ENCODE measurements around the gene DLG1.

The DLG1 gene

DNA sequence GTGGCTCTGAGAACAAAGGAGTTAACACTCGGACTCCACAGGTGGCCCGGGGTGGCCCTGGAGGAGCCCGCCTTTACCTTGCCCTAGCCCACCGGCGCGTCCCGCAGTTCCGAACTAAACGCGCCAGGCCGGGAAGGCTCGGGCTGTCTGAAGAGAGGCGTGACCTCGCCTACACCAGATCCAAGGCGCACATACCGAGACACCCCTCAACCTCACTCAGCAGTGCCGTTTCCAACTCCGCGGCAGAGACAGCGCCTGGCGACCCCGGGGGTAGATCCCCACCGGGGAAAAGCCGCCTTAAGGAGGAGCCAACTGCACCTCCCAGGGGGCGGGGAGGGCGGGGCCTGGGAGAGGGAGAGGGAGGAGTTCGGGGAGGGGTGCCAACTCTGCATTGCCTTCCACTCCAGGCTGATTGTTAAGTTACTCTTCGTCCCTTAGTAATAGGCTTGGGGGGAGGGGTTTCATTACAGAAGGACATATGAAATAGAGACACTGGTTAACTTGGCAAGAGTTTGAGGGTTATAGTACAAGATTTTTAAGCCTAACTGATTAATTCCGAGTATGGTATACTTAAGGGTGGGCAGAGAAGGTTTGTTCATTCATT is at the start of gene DLG1:
Gene DLG1, minus strand, starts transcription at position 272 of the 604 bp plus-strand sequence. CDS start 1,408 bp downstream, outside the sequence.
- peak; percentile 85 to 92 for DNase-seq

DNA sequence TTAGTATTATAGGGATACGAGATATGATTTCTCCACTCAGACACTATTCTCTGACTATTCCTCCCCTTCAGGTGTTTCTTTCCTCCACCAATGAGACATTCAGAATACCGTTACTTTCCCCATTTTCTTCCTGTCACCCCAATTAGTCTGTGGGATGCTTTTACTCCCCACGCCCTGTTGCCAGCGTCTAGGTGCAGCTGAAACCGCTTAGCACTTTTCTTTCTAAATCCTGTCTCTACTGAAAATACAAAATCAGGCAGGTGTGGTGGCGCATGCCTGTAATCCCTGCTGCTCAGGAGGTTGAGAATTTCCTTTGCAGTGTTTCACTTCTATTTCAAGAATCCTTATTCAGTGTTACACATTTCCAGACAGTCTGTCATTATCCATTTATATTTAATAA is 49.6 kb upstream of the DLG1 start:
- DNase-seq, result no peak

DNA sequence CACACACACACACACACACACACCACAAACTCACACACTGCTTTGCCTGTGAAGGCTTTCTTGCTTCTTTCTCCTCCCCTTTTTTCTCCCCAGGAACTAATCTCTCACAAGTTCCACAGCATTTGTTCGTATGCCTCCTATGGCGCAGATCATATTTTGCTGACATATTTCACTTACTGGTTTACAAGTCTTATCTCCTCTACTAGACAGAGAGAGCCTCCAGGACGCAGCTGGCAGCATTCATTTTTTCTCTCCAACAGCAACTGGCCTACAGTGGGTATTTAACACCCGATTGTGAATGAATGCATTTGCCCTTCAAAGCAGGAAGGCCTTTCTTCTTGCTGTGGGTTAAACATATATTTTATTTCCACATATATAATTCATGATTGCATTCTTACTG is 47.0 kb upstream of the DLG1 start:
- no peak for DNase-seq

DNA sequence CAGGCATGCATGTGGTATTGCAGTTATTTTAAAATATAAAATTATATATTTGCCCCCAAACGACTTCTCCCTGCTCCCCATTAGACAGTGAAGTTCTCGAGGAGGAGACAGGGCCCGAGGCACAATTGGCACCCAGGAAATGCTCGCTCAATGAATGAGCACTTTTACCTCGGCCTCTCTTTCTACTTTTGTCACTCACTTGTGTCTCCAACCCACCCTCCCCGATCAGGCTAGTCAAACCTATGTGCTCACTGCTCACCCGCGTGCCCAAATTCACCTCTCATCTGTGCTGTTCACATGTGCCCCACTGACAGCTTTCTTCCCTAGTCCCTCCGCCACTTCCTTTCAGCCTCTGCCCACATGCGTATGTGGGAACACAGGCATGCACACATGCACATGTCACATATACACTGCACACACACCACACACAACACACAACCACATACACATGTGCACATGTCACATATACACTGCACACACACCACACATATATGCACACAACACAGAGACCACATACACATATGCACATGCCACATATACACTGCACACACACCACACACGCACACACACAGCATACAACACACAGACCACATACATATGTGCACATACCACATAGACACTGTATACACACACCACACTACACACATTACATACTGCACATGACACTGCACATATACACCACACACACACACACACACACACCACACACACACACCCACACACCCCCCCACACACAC is 46.3 kb upstream of the DLG1 start:
- DNase-seq, result no peak

DNA sequence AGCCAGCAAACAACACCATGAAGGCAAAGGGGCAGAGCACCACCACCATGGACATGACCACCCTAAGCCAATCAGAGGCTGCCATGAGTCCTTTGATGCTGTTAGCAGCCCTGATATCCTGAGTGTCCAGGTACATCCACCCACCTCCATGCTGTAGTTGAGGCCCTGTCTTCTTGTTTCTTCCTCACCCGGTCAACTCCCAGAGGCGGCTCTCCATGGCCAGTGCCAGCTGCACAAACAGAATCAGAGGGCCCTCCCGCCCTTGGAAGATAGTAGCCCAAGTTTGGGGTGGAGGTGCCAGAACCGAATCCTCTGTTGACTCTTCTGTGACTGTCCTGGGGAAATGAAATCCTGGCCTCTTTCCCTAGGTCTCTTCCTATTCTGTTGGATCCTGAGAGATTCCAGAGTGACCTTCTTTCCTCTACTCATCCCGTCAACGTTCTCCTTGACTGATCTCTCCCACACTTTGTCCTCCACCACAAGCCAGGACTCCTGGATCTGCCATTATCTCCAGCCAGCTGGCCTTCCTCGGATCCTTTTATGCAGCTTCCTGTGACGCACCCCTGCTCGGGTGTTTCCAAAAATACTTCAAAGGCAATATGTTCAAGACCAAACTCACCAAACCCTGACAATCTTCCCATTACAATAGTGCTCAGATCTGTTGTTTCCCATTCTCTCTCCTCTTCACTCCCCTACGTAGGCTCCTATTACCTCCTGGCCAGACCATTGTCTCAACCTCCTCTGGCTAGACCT is 45.4 kb upstream of the DLG1 start:
- no peak for DNase-seq

DNA sequence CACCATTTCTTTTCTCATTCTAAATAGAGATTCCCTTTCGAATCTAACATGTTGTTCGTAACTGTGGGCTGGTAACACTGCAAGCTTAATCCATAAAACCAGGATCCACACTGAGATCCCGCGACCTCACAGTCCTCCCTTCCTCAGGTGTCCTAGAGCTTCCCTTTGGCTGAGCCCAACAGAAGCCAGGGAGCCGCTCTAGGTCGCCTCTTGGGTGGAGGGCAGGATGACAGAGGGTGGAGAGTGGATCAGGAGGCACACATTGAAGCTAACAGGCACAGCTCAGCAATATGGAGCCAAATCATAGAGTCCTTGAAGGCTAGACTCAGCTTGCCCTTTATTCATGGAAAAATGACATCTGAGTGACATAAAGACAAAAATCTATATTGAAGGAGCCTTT is 44.7 kb upstream of the DLG1 start:
- DNase-seq, result no peak

DNA sequence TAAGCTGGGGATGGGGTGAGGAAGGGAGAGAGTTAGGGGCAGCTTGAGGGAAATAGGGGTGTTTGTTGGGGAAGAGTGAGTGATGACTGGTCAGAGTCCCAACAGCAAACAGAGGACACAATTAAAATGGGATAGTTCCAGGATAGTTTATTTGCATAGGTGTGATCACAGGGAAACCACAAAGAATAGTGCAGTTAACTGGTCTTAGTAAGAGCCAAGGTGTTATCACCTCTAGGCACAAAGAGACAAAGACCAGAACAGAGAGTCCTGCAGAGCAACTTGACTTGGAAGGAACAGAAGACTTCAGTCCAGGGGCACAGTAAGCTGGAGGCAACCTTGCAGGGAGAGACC is 42.1 kb upstream of the DLG1 start:
- no peak for DNase-seq

DNA sequence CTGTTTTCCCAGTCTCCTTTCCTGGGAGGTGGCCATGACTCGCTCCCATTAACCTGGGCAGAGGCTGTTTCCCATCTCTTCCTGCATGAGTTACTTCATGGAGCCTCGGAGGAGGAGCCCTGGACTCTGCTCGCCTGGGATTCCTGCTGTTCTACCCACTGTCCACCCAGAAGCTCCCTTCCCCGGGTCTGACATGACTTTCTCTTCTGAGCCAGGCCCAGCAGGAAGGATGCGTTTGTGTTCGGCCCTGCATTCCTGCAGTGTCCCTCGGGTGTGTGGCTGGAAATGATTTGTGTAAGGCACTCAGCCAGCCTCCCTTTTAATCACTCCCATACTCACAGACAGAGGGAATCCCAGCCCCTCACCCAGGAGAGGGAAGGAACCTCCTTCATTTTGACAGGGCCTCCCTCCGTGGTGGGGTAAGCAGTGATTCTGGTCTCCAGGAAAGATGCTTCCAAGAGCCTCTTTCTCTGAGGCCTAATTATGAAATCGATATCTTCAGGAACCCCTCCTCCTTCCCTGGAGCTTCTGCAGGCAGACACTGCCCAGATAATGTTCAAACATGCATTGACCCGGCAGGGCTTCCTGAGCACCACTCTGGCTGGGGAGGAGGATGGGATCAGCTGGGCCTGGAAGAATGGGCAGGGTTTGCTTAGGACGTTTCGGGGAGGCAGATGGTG is 41.6 kb upstream of the DLG1 start:
- no peak for DNase-seq

DNA sequence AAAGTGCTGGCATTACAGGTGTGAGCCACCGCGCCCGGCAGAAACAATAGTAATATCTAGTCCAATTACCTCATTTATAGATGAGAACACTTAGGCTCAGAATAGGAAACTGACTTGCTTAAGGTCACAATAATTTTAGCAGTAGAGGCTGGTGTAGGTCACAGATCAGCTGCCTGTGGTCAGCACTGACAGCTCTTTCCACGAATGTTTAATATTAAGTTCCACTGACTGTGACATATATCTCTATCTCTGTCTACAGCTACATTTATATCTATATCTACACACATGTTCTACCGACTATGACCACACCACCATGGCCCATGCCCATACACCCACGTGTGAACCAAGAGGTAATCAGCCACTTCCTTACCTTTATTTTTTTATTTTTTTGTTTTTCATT is 40.2 kb upstream of the DLG1 start:
- no peak for DNase-seq

DNA sequence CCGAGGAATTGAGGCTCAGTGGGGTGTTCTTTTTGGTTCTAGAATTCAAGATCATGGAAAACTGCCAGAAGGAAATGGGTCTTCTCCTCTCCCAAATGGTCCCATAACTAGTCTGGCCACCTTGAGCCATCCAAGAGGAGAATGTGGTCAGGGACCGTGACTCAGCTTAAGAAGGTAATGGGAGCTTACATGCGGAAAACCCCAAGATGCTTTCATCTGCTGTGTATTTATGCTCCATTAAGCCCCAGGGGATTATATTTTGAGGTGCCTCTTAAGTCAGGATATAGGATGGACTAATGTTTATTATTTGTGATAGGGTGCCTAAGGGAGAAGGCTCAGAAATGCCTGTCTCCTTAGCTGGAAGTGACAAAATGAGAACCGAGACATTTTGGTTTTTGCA is 39.2 kb upstream of the DLG1 start:
- no peak for DNase-seq

DNA sequence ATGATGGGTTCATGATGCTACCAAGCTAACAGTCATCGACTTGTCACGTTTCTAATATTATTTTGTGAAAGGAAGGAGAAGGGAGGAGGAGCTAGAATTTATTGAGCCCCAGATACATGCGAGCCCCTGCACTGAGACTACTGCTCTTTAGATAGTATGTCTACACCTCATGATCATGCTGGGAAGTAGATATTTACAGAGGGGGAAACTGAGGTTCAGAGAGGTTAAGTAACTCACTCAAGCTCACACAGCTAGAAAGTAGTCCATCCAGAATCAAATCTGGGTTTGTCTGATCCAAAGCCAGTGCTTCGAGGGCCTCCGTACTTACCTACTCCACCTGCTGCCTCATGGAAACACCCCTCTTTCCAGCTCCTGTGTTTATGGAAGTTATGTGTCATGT is 38.8 kb upstream of the DLG1 start:
- no peak for DNase-seq

DNA sequence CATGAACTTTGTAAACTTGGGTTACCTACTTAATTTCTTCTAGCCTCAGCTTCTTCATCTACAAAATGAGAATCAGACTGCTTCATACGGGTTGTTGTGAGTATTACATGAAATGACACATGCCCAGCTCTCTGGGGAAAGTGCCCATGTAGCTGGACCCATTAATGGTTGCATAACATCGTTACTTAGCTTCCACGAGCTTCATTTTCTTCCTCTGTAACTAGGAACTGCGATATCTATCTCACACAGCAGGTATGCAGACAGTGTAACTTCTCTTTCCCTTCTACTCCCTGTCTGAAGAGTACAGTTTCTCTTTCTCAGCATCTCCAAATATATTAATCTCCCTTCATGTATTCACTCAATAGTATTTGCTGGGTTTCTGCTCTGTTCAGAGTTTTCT is 37.9 kb upstream of the DLG1 start:
- no peak for DNase-seq

DNA sequence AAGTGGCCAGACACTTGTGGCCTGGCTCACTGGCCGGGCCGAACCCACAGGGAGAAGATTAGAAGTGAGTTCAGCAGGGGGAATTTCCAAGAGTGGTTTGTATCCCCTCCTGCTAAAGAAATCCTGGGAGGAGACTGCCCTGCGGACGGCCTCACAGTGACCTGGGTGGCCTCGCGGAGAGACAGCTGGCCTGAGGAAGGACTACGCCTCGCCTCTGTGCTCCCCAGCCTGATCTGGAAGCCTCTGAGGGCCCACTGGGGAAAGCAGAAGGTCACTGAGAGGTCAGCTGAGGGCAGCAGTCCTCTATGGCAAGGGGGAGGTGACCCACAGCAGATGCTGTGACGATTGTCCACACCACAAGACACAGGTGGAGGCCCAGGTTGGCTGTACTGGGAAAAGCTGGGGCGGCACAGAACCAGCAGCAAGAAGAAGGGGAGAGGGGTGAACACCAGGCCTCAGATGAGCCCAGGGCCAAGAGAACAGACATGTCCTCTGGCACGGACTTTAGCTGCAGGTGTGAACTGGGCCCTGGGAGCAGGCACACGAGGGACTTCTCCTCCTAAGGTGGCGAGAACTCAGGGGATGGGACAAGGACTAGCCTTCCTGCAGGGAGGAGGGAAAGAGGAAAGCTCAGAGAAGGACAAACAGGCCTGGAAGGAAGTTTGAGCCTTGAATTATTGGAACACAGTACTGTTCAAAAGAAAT is 37.2 kb upstream of the DLG1 start:
- no peak for DNase-seq

DNA sequence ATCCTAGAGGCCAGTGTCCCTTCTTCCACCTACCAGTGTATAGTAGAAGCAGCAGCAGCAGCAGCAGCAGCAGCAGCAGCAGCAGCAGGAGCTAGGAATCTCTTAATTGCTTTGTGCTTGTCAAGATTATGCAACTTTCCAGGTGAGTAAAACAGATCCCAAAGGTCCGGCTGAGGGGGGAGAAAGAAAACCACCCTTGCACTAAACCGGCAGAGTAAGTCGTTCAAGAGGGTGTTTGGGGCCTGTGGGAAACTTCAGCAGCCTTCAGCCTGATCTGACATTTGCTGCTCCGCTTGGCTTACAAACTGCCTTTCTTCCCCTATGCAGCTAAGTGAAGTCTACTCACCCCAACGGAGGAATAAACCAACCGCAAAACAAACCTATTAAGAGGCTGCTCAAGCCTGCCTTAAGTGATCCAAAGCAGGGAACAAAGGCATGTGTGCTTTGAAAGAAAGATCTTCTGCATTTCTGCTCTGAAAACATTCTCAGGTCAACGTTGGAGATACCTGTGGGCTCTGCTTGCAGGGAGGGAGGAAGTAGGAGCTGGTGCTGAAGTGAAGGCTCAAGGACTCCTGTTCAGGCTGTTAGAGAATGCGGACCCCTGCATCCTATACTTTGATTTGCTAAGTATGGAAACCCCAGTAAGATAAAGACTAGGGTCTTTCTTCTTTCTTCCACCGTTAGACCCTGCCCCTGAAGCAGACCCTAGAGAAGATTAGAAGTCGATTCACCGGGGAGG is 35.7 kb upstream of the DLG1 start:
- no peak for DNase-seq

DNA sequence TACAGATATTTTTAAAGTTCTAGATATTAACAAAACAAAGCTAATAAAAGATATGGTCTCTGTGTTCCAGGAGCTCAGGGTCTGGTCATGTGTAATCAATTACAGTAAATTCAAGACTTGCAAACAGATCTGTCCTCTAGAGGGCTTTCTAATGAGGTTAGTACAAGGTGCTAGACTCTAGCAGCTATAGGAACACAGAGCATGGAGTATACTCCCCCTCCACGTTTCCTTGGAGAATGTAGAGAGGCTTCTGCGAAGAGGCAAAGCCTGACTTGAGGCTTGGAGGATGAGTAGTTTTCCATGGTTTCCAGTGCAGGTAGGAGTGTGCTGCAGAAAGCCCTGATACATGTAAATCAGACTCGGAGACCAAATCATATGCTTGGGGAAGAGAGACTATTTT is 32.7 kb upstream of the DLG1 start:
- DNase-seq, result no peak

DNA sequence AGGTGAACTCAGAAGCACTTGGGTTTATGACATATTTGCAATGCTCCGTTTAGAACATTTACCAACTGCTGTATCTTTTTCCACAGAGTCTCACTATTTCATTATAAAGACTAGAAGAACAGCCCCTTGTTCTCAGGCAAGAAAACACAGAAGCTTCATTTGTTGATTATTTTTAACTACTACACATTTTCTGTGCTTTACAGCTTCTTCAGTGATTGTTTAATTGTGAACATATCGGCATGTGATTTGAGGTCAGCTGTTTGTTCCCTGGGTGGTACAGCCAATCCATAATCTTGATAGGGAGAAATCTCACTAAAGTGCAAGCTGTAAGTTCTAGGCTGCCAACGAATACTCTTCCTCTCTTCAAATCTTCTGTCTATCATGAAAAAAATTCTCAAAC is 31.0 kb upstream of the DLG1 start:
- no peak for DNase-seq

DNA sequence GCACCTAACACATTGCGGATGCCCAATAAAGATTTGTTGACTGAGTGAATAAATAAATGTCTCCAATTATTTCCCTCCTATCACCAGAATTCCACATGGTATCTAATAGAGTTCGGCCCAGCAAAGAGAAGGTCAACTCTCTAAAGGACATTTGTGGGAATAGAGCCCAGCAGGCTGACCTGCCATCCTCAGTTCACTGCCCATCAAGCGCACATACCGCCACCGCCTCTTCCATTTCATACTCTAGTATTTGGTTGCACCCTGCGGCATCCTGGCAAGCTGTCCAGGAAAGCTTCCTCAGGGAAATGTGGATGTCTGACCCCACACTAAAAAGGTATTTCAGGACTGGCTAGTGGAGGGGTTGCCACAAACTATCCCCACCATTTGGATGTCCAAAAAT is 29.8 kb upstream of the DLG1 start:
- DNase-seq, result no peak

DNA sequence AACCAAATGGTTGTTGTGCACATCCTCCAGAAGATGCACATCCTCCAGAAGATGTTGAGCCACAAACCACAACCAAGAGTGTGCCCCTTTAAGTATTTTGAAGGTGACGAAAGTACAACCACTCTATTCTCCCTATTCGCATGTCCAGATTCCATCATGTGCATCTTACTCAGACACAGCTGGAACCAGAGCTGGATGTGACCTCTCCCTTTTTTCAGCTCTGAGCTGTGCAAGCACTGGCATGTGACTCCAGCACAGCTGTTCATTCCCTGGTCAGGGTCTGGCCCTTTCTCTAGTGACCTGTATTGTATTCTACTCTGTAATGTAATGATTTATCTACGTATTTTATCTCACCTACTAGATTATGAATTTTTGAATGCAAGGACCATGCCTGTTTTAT is 29.3 kb upstream of the DLG1 start:
- DNase-seq, result no peak

DNA sequence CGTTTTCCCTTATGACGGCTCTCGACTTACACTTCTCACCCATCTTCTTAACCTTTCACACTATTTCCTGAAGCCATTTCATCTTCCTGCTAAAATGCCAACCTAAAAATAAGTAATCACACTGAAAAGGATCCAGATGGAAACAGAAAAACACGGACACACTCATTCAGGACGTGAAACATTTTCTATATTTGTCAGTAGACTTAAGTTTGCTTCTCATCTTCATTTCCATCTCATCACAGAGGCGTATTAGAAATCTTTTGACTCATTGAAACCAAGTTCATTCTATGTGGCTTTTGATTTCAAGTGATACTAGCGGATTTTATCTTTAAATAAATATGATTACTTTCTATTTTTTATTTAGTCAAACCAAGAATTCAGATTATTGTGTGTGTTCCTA is 27.4 kb upstream of the DLG1 start:
- no peak for DNase-seq

DNA sequence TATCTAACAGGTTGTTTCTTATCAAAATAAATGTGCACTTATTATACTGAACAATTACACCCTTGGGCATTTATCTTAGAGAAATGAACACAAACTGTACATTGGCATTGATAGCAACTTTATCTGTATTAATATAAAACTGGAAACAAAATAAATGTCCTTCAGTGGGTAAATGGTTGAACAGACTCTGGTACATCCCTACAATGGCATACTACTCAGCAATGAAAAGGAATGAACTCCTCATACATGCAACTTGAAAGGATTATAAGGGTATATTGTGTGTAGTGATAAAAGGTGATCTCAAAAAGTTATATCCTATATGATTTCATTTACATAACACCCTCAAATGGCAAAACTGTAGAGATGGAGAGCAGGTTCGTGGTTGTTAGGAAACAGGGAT is 23.7 kb upstream of the DLG1 start:
- no peak for DNase-seq

DNA sequence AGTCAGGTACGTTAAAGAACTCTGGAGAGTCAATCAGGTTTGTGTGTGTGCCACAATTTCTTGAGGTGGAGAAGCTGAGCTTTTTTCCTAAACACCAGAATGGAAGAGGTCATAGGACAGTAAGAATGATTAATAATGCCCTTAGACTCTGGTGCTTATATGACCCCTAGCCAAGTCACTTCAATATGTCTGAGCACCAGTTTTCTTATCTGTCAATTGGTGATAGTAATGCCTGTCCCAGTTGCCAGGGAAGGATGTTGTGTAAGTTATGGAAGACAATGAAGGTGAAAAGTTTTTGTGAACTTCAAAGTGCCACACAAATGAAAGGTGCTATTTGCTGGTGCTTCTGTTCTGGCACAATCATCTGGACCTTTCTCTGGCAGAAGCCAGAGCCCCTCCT is 22.2 kb upstream of the DLG1 start:
- no peak for DNase-seq

DNA sequence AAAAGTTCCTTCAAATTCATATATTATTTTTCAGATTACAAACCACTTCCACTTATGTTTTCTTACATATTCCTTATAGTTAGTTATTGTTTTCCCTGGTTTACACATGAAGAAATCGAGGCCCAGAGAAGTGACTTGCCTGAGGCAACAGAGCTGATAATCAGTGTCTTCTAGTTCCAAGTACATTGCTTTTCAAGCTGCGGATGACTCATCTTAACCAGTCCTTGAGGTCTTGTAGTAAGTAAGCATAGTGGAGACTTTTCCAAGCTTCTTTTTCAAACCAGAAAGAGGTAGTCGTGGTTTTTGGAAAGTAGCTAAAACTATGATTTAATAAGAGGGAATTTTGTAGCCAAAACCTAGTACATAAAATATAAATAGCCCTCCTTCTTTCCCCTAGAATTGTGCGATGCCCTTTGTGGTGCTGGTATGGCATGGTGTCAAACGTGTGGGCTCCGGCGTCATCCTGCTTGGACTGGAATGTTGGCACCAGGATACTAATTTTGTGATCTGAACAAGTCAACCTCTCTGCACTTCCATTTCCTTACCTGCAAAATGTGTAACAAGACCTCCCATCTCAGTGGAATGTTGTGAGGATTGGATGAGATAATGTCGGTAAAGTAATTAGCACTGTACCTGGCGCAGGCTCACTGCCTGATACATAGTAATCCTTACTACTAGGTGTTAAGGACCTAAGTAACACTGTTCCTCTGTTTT is 19.0 kb upstream of the DLG1 start:
- DNase-seq, result peak in 1 of 2 experiments; percentile 51
